Measurements from ENCODE around the gene DYSF. TPM values are rescaled to one million over a fixed set of nuclear protein-coding genes. Genes with fewer than 3 reads are reported as not detected.

Gene DYSF
- total RNA-seq, 2 donors from 2014 or later, result 1.4 to 3.1 TPM

DNA sequence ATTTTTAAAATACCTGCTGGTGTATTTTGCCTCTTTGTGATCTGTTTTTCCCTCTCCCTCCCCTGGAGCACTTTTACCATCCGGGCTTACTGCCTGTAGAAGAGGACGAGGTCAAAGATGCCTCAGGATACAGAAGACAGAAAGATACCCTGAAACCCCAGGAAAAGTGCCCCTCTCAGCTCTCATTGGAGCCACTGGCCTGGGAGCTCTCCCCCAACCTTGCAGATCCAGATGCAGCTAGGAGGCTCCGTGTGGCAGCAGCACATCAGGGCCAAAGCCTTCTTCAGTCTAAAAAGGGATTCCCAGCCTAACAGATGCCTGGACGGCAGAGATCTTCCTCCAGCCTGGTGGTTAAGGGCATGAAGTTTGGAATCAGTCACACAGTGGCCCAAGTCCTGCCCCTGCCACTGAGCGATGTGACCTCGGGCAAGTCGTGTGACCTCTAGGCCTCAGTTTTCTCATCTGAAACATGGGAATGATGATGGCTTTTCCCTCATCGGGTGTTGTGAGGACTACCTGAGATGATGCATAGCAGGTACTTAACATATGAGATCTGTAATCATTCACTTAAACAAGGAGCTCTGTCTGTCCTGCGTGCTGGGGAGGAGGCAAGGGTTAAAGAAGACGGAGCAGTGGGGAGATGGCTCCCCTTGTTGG is 239.4 kb downstream of the DYSF start:
- TF ChIP-seq CTCF (conservative IDR thresholded peaks at IDR 0.05), result no peak
- H3K36me3 Mint-ChIP-seq (ENCODE audit: low read depth), result no peaks in the 10 kb centered on the region
- H3K9me3 Mint-ChIP-seq, result no peaks in the 10 kb centered on the region
- Histone ChIP-seq H3K9me3 (ENCODE audit: control insufficient read depth, low read length) (no peaks in the 10 kb centered on the region), H3K27me3 (ENCODE audit: control insufficient read depth, insufficient read depth, low read length, poor library complexity, severe bottlenecking) (no peaks in the 10 kb centered on the region), H3K4me1 (ENCODE audit: control insufficient read depth, insufficient read depth, low read length) (peaks cover 3% of the 10 kb centered on the region), H3K9ac (ENCODE audit: extremely low read depth, low read length, poor library complexity, severe bottlenecking) (no peak overlapping the region), H3K4me3 (ENCODE audit: low read length) (no peak overlapping the region), H3K27ac (ENCODE audit: low read depth, low read length) (no peak overlapping the region), H3K36me3 (ENCODE audit: control insufficient read depth, insufficient read depth, low read length) (no peaks in the 10 kb centered on the region)
- H3K4me1 Mint-ChIP-seq, result peaks cover 27% of the 10 kb centered on the region
- 90 to 99% methylated on average over 9 to 10 of the region's 10 CpGs for WGBS, 2 experiments (ENCODE audit: insufficient coverage in 1 of 2, insufficient read length in 1 of 2)
- no peak overlapping the region for H3K4me3 Mint-ChIP-seq
- H3K27me3 Mint-ChIP-seq (ENCODE audit: insufficient read depth), result peaks cover 8% of the 10 kb centered on the region
- no peak for DNase-seq
- H3K27ac Mint-ChIP-seq, result no peak overlapping the region

- no peak overlapping the region for H3K27ac Mint-ChIP-seq
- H3K4me3 ChIP-seq (ENCODE audit: low read length), result no peak overlapping the region
- peaks cover 3% of the 10 kb centered on the region for H3K4me1 ChIP-seq (ENCODE audit: control insufficient read depth, insufficient read depth, low read length)
- H3K4me1 Mint-ChIP-seq, result peaks cover 27% of the 10 kb centered on the region
- no peak overlapping the region for H3K27ac ChIP-seq (ENCODE audit: low read depth, low read length)
- no peaks in the 10 kb centered on the region for H3K36me3 Mint-ChIP-seq (ENCODE audit: low read depth)
- no peaks in the 10 kb centered on the region for H3K27me3 ChIP-seq (ENCODE audit: control insufficient read depth, insufficient read depth, low read length, poor library complexity, severe bottlenecking)
- 90 to 94% methylated on average over 7 to 19 of the region's 19 CpGs for WGBS, 2 experiments (ENCODE audit: insufficient coverage in 1 of 2, insufficient read length in 1 of 2)
- H3K9ac ChIP-seq (ENCODE audit: extremely low read depth, low read length, poor library complexity, severe bottlenecking), result no peak overlapping the region
- H3K27me3 Mint-ChIP-seq (ENCODE audit: insufficient read depth), result peaks cover 8% of the 10 kb centered on the region
- no peak for DNase-seq
- no peak overlapping the region for H3K4me3 Mint-ChIP-seq
- no peak for TF ChIP-seq CTCF (conservative IDR thresholded peaks at IDR 0.05)
- no peaks in the 10 kb centered on the region for H3K9me3 Mint-ChIP-seq
- no peaks in the 10 kb centered on the region for H3K9me3 ChIP-seq (ENCODE audit: control insufficient read depth, low read length)
- no peaks in the 10 kb centered on the region for H3K36me3 ChIP-seq (ENCODE audit: control insufficient read depth, insufficient read depth, low read length)
Measured at GRCh38 chr2:71693286-71694270, 240.2 kb downstream of the DYSF start.

DNA sequence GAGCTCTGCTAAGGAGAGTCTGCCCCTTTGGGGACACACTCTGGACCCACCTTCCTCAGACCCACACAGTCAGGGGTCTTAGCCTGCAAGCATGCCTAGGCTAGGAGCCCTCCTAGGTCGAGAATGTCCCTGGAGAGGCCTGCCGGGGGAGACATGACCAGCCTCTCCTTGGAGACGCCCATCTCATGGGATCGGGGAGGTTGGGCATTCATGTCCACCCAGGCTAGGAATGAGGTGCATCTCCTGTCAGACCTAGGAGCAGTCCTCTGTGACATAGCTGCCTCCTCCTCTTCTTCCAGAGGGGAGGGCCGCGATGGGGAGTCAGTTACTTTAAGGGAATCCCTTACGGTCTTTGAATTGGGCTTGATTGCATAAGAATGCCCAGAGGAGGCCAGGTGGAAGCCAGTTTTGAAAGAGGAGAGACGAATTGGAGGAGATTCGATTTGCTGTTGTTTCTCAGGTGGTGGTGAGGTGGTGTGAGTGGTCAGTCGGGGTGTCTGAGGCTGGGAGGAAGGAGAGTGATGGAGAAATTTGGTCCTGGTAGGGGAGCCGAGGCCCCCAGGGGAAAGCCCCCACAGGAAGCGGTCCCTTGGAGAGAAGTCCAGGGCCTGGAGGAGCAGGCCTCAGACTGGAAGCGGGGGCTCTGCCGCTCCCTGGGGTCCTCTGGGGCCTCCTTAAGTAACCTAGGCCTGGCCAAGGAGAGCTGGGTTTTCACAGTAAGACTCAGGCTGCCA is 241.3 kb downstream of the DYSF start:
- H3K36me3 Mint-ChIP-seq (ENCODE audit: low read depth), result no peaks in the 10 kb centered on the region
- peak overlapping the region; percentile 2 for H3K27ac Mint-ChIP-seq
- no peak overlapping the region for H3K27ac ChIP-seq (ENCODE audit: low read depth, low read length)
- no peak overlapping the region for H3K4me3 Mint-ChIP-seq
- no peaks in the 10 kb centered on the region for H3K27me3 ChIP-seq (ENCODE audit: control insufficient read depth, insufficient read depth, low read length, poor library complexity, severe bottlenecking)
- peaks cover 9% of the 10 kb centered on the region for H3K27me3 Mint-ChIP-seq (ENCODE audit: insufficient read depth)
- 76 to 82% methylated on average over 6 to 14 of the region's 14 CpGs for WGBS, 2 experiments (ENCODE audit: insufficient coverage in 1 of 2, insufficient read length in 1 of 2)
- peaks cover 27% of the 10 kb centered on the region for H3K4me1 Mint-ChIP-seq
- DNase-seq, result peak; percentile 63
- no peaks in the 10 kb centered on the region for H3K9me3 ChIP-seq (ENCODE audit: control insufficient read depth, low read length)
- H3K9ac ChIP-seq (ENCODE audit: extremely low read depth, low read length, poor library complexity, severe bottlenecking), result no peak overlapping the region
- H3K36me3 ChIP-seq (ENCODE audit: control insufficient read depth, insufficient read depth, low read length), result no peaks in the 10 kb centered on the region
- H3K4me1 ChIP-seq (ENCODE audit: control insufficient read depth, insufficient read depth, low read length), result peaks cover 3% of the 10 kb centered on the region
- H3K9me3 Mint-ChIP-seq, result peaks cover 6% of the 10 kb centered on the region
- TF ChIP-seq CTCF (conservative IDR thresholded peaks at IDR 0.05), result no peak
- H3K4me3 ChIP-seq (ENCODE audit: low read length), result no peak overlapping the region

Measured in endodermal cell (in vitro differentiated cells).